HCT116 (cell line): ENCODE results near the gene APOM.

Source experiments
- REST ChIP-seq: IDR thresholded peaks from 2 replicates; pipeline ENCODE4 v1.6.1; 2012; ENCODE audit warnings: low read depth
- ZNF274 ChIP-seq: fragments of 200-500 bp; sonication (Bioruptor generic); IDR thresholded peaks from 2 replicates; pipeline ENCODE4 v1.6.1; 2014; ENCODE audit warnings: mild to moderate bottlenecking, low read depth, low read length, inconsistent platforms

GRCh38 chr6:31691564-31692108 is 35.9 kb downstream of the APOM start:
- TF ChIP-seq REST (no peak), ZNF274 (no peak)
